HUES48 (cell line): Measurements from ENCODE around the gene MAP2K3.

Experiments used
- H3K27ac ChIP-seq: one replicate; pipeline ENCODE4 v1.7.0; 2013; ENCODE audit warnings: low read depth, low read length, inconsistent platforms
- H3K27me3 ChIP-seq: 2 replicates; pipeline ENCODE4 v1.6.1; 2013; ENCODE audit warnings: mild to moderate bottlenecking, low read length; ENCODE audit not compliant: control insufficient read depth, insufficient read depth
- H3K36me3 ChIP-seq: 2 replicates; pipeline ENCODE4 v1.6.1; 2013; ENCODE audit warnings: low read length; ENCODE audit not compliant: control insufficient read depth, insufficient read depth
- H3K4me1 ChIP-seq: 2 replicates; pipeline ENCODE4 v1.6.1; 2013; ENCODE audit warnings: mild to moderate bottlenecking, low read length; ENCODE audit not compliant: control insufficient read depth, insufficient read depth
- H3K4me3 ChIP-seq: 2 replicates; pipeline ENCODE4 v1.5.1; 2013; ENCODE audit warnings: mild to moderate bottlenecking, low read depth, low read length
- H3K9ac ChIP-seq: 2 replicates; pipeline ENCODE4 v1.6.1; 2013; ENCODE audit warnings: mild to moderate bottlenecking, low read depth, low read length, moderate library complexity
- H3K9me3 ChIP-seq: 2 replicates; pipeline ENCODE4 v1.6.1; 2013; ENCODE audit warnings: low read length; ENCODE audit not compliant: control insufficient read depth, insufficient read depth

The MAP2K3 gene

GRCh38 chr17:21284319-21285163, at the start of gene MAP2K3:
Gene MAP2K3, plus strand, starts transcription at chr17:21284711. Its CDS starts 210 bp downstream, at chr17:21284921.
- H3K27me3 ChIP-seq = peaks cover 24% of the 10 kb centered on the region
- peak within 1 kb of the TSS; percentile 67 for H3K4me3 ChIP-seq
- no peaks in the 10 kb centered on the region for H3K9me3 ChIP-seq
- H3K4me1 ChIP-seq = peaks cover 11% of the 10 kb centered on the region; the same call in 1 of the 2 replicates
- peak within 1 kb of the TSS; percentile 36 for H3K27ac ChIP-seq
- H3K36me3 ChIP-seq = no peaks in the 10 kb centered on the region
- H3K9ac ChIP-seq = peak within 1 kb of the TSS; percentile 40; the same call in 1 of the 2 replicates

- no peak overlapping the region for H3K4me3 ChIP-seq
- peaks cover 8% of the 10 kb centered on the region; the same call in 1 of the 2 replicates for H3K4me1 ChIP-seq
- no peak overlapping the region for H3K27ac ChIP-seq
- no peak overlapping the region for H3K9ac ChIP-seq
- H3K36me3 ChIP-seq = no peaks in the 10 kb centered on the region
- H3K27me3 ChIP-seq = no peaks in the 10 kb centered on the region
- H3K9me3 ChIP-seq = no peaks in the 10 kb centered on the region
Measured at GRCh38 chr17:21235921-21236320, 48.6 kb upstream of the MAP2K3 start.

DNA sequence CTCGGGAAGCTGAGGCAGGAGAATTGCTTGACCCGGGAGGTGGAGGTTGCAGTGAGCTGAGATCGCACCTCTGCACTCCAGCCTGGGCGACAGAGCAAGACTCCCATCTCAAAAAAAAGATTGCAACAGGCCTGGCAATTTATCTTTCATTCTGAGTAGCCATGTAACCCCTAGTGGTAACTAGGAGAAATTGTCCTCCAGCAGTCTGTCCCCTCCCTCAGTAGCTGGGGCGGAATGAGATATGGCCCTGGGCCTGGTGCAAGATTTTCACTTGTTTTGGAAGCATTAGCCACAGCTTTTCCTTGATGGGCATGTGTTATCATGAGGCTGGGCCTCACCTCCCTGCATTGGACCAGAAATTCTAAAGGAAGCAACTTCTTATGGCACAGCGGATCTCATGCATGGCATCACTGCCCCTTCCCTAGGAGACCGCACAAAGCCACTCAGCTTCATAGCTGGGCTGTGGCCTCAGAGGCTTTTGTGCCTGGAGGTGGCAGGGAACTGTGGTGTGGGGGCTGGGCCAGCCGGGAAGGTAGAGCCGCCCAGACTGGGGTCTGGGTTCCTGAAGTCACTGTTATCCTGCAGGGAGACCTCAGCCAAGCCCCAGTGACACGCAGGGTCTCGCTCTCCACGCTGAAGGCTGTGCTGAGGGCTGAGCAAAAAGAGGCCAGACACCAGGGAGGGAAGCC, 44.7 kb upstream of the MAP2K3 start:
- H3K9ac ChIP-seq = no peak overlapping the region
- H3K27ac ChIP-seq = peak overlapping the region; percentile 71
- peaks cover 8% of the 10 kb centered on the region; the same call in 1 of the 2 replicates for H3K4me1 ChIP-seq
- no peak overlapping the region for H3K4me3 ChIP-seq
- no peaks in the 10 kb centered on the region for H3K27me3 ChIP-seq
- no peaks in the 10 kb centered on the region for H3K36me3 ChIP-seq
- no peaks in the 10 kb centered on the region for H3K9me3 ChIP-seq

GRCh38 chr17:21240369-21241055, 44.0 kb upstream of the MAP2K3 start:
- Histone ChIP-seq H3K9ac (no peak overlapping the region), H3K4me1 (peaks cover 8% of the 10 kb centered on the region; the same call in 1 of the 2 replicates), H3K27ac (peak overlapping the region; percentile 71), H3K4me3 (no peak overlapping the region), H3K27me3 (no peaks in the 10 kb centered on the region), H3K36me3 (no peaks in the 10 kb centered on the region), H3K9me3 (no peaks in the 10 kb centered on the region)

DNA sequence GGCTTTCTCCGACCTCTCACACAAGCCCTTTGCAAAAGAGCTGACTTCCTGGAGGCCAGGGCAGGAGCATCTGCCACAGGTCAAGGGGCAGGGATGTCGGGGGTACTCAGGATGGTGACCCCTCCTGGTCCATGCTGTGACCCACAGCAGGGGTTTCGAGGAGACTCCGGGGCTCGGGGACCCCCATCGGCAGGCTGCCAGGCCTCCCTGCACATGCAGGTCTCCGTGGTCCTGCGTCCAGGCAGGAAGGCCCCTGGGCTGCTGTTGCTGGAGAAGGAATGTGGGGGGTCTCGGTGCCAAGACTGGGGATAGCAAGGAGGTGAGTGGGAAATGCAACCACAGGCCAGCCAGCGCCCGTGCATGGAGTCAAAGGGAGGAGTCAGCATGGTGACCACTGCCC, 42.9 kb upstream of the MAP2K3 start:
- Histone ChIP-seq H3K4me1 (peaks cover 8% of the 10 kb centered on the region; the same call in 1 of the 2 replicates), H3K9me3 (no peaks in the 10 kb centered on the region), H3K9ac (no peak overlapping the region), H3K27me3 (no peaks in the 10 kb centered on the region), H3K4me3 (no peak overlapping the region), H3K36me3 (no peaks in the 10 kb centered on the region), H3K27ac (no peak overlapping the region)

DNA sequence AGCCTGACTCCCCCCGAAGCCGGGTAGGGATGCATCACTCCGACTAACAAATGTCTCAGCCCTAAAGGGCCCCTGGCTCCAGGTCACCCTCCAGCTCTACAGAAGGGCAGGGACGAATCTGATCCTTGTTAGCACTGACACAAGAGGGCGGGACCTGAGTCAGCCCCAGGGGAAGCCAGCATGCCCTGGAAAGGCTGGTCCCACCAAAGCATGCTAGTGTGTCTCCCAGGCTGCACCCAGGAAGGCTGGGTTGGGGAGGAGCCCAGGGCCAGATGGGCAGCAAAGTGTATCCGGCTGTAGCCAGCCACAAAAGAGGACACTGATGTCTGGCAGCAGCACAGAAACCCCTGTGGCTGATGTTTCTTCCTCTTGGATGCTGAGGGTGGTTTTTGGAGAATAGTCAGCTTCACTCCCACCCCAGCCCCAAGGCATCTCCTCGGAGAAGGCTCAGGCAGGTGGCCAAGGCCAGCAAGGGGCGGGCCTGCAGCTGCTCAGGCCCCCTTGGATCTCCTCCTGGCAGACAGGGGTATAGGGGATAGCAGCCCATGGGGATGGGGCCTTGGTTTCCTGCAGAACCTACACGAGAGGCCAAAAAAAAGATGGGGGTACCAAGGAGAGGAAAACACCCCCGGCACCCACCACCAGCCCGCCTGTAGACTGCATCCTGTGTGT, 42.3 kb upstream of the MAP2K3 start:
- no peaks in the 10 kb centered on the region for H3K36me3 ChIP-seq
- no peak overlapping the region for H3K4me3 ChIP-seq
- no peaks in the 10 kb centered on the region for H3K27me3 ChIP-seq
- no peaks in the 10 kb centered on the region for H3K9me3 ChIP-seq
- peaks cover 8% of the 10 kb centered on the region; the same call in 1 of the 2 replicates for H3K4me1 ChIP-seq
- no peak overlapping the region for H3K9ac ChIP-seq
- H3K27ac ChIP-seq = no peak overlapping the region

GRCh38 chr17:21242780-21243515, 41.6 kb upstream of the MAP2K3 start:
- Histone ChIP-seq H3K4me3 (no peak overlapping the region), H3K27ac (no peak overlapping the region), H3K9me3 (no peaks in the 10 kb centered on the region), H3K9ac (no peak overlapping the region), H3K36me3 (no peaks in the 10 kb centered on the region), H3K27me3 (no peaks in the 10 kb centered on the region), H3K4me1 (peaks cover 8% of the 10 kb centered on the region; the same call in 1 of the 2 replicates)

GRCh38 chr17:21243516-21244303, 40.8 kb upstream of the MAP2K3 start:
- Histone ChIP-seq H3K4me1 (peaks cover 8% of the 10 kb centered on the region; the same call in 1 of the 2 replicates), H3K9ac (no peak overlapping the region), H3K27ac (no peak overlapping the region), H3K9me3 (no peaks in the 10 kb centered on the region), H3K4me3 (no peak overlapping the region), H3K27me3 (no peaks in the 10 kb centered on the region), H3K36me3 (no peaks in the 10 kb centered on the region)

DNA sequence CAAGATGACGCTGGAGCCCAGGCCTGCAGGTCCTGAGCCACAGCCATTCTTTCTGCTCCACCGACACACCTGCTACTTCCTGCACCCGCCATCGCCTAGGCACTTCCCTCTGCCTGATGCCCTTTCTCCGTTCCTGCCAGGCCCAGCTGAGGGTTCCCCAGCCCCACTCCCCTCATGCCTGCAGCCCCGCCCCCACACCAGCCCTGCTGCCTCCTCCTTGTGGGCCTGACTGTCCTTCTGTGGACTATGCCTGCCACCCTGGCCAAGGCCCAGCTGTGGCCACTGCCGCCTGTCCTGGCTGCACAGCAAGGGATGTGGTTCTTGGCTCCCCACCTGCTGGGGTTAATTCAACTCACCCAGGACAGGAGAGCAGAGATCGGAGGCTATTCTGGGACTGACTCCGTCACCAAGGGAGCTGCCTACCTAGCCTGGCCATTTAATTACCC, 38.8 kb upstream of the MAP2K3 start:
- no peaks in the 10 kb centered on the region for H3K27me3 ChIP-seq
- no peak overlapping the region for H3K9ac ChIP-seq
- no peak overlapping the region for H3K27ac ChIP-seq
- H3K4me3 ChIP-seq = no peak overlapping the region
- no peaks in the 10 kb centered on the region for H3K9me3 ChIP-seq
- H3K36me3 ChIP-seq = no peaks in the 10 kb centered on the region
- H3K4me1 ChIP-seq = no peaks in the 10 kb centered on the region; the same call in 1 of the 2 replicates
